ENCODE data around the gene AGFG2.

The AGFG2 gene

DNA sequence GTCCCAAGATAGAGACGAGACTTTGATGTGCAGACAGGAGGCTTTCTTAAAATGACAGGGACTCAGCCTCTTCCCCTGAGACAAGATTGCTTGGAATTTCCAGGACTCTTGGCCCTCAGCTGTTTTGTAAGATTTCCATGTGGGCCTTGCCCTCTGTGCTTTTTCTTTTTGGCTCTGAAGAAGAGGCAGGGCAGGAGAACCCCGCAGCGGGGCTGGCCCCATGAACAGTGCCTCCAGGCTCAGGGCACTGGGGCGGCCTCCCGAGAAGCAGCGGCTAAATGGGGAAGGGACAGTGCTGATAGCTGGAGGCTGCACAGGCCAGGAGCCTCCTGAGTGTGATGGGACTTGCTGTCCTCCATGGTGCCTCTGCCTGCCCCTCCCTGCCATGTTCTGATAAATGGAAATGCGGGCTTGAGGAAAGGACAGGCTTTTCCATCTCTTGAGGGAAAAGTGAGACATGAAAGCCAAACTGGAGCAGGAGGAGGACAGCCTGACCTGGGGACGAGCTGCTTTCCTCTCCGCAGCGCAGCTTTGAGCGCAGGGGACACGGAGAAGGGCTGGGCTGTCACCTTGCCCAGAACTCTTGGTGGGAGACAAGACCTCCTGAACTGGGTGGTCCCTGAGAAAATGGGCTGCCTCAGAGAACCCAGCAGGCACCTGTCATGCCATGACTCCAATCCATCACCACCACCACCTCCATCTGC lies 22.6 kb downstream of the AGFG2 start:
- Histone ChIP-seq H3K36me3 (replicated peaks; ENCODE audit: low read depth, low read length) (peaks cover 9% of the 10 kb centered on the region), H3K79me2 (ENCODE audit: low read length) (no peaks in the 10 kb centered on the region), H3K4me1 (ENCODE audit: low read length) (peaks cover 4% of the 10 kb centered on the region; the same call in 1 of the 2 replicates), H3K4me2 (ENCODE audit: low read length) (no peak overlapping the region), H3K9me3 (ENCODE audit: insufficient read depth, low read length) (no peaks in the 10 kb centered on the region), H4K20me1 (ENCODE audit: insufficient read depth, low read length) (no peaks in the 10 kb centered on the region), H3K27me3 (ENCODE audit: low read depth, low read length) (no peaks in the 10 kb centered on the region), H3K27ac (ENCODE audit: low read length) (no peak overlapping the region), H3K9ac (ENCODE audit: low read length) (no peak overlapping the region), H3K4me3 (ENCODE audit: low read length) (no peak overlapping the region), H2AFZ (ENCODE audit: low read depth, low read length) (no peak overlapping the region)
- TF ChIP-seq EZH2phosphoT487 (IDR thresholded peaks at IDR 0.05; ENCODE audit: low read depth), result no peak
- TF ChIP-seq, protein P1, sequence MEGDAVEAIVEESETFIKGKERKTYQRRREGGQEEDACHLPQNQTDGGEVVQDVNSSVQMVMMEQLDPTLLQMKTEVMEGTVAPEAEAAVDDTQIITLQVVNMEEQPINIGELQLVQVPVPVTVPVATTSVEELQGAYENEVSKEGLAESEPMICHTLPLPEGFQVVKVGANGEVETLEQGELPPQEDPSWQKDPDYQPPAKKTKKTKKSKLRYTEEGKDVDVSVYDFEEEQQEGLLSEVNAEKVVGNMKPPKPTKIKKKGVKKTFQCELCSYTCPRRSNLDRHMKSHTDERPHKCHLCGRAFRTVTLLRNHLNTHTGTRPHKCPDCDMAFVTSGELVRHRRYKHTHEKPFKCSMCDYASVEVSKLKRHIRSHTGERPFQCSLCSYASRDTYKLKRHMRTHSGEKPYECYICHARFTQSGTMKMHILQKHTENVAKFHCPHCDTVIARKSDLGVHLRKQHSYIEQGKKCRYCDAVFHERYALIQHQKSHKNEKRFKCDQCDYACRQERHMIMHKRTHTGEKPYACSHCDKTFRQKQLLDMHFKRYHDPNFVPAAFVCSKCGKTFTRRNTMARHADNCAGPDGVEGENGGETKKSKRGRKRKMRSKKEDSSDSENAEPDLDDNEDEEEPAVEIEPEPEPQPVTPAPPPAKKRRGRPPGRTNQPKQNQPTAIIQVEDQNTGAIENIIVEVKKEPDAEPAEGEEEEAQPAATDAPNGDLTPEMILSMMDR (IDR thresholded peaks at IDR 0.05; ENCODE audit: low read depth, low read length), result no peak

- Histone ChIP-seq H4K20me1 (ENCODE audit: insufficient read depth, low read length) (no peaks in the 10 kb centered on the region), H3K36me3 (replicated peaks; ENCODE audit: low read depth, low read length) (peaks cover 6% of the 10 kb centered on the region), H3K4me3 (ENCODE audit: low read length) (no peak overlapping the region), H3K4me2 (ENCODE audit: low read length) (no peak overlapping the region), H3K9ac (ENCODE audit: low read length) (no peak overlapping the region), H3K27ac (ENCODE audit: low read length) (no peak overlapping the region), H3K79me2 (ENCODE audit: low read length) (no peaks in the 10 kb centered on the region), H3K9me3 (ENCODE audit: insufficient read depth, low read length) (no peaks in the 10 kb centered on the region), H3K4me1 (ENCODE audit: low read length) (peaks cover 4% of the 10 kb centered on the region; the same call in 1 of the 2 replicates), H2AFZ (ENCODE audit: low read depth, low read length) (no peak overlapping the region), H3K27me3 (ENCODE audit: low read depth, low read length) (no peaks in the 10 kb centered on the region)
- TF ChIP-seq EZH2phosphoT487 (IDR thresholded peaks at IDR 0.05; ENCODE audit: low read depth), result no peak
- TF ChIP-seq, protein P1 (IDR thresholded peaks at IDR 0.05; ENCODE audit: low read depth, low read length), result no peak
These were observed 23.4 kb downstream of the AGFG2 start for GRCh38 chr7:100562195-100563099.

GRCh38 chr7:100563100-100563564 lies 24.1 kb downstream of the AGFG2 start:
- no peak overlapping the region for H3K9ac ChIP-seq (ENCODE audit: low read length)
- peaks cover 4% of the 10 kb centered on the region; the same call in 1 of the 2 replicates for H3K4me1 ChIP-seq (ENCODE audit: low read length)
- H3K4me2 ChIP-seq (ENCODE audit: low read length), result no peak overlapping the region
- no peaks in the 10 kb centered on the region for H4K20me1 ChIP-seq (ENCODE audit: insufficient read depth, low read length)
- no peaks in the 10 kb centered on the region for H3K27me3 ChIP-seq (ENCODE audit: low read depth, low read length)
- H3K27ac ChIP-seq (ENCODE audit: low read length), result no peak overlapping the region
- H3K79me2 ChIP-seq (ENCODE audit: low read length), result no peaks in the 10 kb centered on the region
- no peak overlapping the region for H2AFZ ChIP-seq (ENCODE audit: low read depth, low read length)
- no peaks in the 10 kb centered on the region for H3K9me3 ChIP-seq (ENCODE audit: insufficient read depth, low read length)
- TF ChIP-seq, protein P1 (IDR thresholded peaks at IDR 0.05; ENCODE audit: low read depth, low read length), result no peak
- TF ChIP-seq EZH2phosphoT487 (IDR thresholded peaks at IDR 0.05; ENCODE audit: low read depth), result no peak
- H3K4me3 ChIP-seq (ENCODE audit: low read length), result no peak overlapping the region
- H3K36me3 ChIP-seq (replicated peaks; ENCODE audit: low read depth, low read length), result peaks cover 6% of the 10 kb centered on the region
